Measurements from ENCODE around the gene SLC9A8.

The SLC9A8 gene

GRCh38 chr20:49845060-49845459, 32.4 kb downstream of the SLC9A8 start:
- in situ Hi-C loops (cut with HindIII; ENCODE audit: low sequenced_read_pairs) = no loop called here

- in situ Hi-C loops (cut with HindIII; ENCODE audit: low sequenced_read_pairs) = no loop called here
Measured at GRCh38 chr20:49846206-49846807, 33.7 kb downstream of the SLC9A8 start.

- in situ Hi-C loops (cut with HindIII; ENCODE audit: low sequenced_read_pairs) = no loop called here
Measured at GRCh38 chr20:49850463-49851230, 38.0 kb downstream of the SLC9A8 start.

DNA sequence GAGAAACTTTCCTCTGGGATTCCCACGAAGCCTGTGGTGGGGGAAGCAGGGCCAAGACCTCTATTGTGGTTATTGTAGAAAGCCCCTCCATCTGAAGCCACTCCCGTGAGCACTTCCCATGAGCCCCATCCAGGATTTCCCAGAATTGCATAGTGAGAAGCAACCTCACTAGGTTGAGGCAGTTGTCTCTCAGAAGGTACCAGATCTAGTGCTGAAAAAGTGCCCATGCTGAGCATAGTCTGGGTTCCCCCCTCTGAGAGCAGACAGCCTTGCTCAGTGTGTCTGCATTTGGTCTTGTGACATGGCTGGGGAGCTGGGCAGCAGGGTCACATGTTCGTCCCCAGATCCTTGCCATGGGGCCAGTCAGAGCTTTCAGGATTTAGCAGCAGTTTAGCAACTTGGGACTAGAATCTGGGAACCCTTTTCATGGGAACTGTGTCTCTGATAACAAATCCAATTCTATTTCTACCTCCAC, 38.6 kb downstream of the SLC9A8 start:
- in situ Hi-C loops (cut with HindIII; ENCODE audit: low sequenced_read_pairs) = no loop called here

GRCh38 chr20:49851991-49852390, 39.4 kb downstream of the SLC9A8 start:
- in situ Hi-C loops (cut with HindIII; ENCODE audit: low sequenced_read_pairs) = no loop called here

DNA sequence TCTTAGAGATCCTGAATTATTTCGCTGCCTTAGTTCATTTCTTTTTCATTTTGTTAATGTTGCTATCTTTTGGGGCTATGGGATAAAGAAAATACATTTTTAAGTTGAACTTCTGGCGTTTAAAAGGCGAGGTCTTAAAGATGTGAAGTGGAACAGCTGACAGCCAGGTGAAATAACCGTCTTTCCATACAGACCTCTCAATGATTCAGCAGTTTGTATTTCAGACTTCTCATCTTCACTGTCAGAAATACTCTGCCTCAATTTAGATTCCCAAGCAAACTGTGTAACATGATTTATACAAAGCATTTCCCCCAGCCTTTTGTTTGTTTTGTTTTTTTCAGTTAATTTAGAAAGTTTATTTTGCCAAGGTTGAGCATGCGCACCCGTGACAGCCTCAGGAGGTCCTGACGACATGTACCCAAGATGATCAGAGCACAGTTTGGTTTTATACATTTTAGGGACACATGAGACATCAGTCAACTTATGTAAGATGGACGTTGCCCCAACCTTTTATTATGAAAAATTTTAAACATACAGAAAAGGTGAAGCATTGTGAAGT, 40.0 kb downstream of the SLC9A8 start:
- in situ Hi-C loops (cut with HindIII; ENCODE audit: low sequenced_read_pairs) = no loop called here

- in situ Hi-C loops (cut with HindIII; ENCODE audit: low sequenced_read_pairs) = no loop called here
Measured at GRCh38 chr20:49853640-49854039, 41.0 kb downstream of the SLC9A8 start.

GRCh38 chr20:49854190-49854875, 41.7 kb downstream of the SLC9A8 start:
- in situ Hi-C loops (cut with HindIII; ENCODE audit: low sequenced_read_pairs) = no loop called here

DNA sequence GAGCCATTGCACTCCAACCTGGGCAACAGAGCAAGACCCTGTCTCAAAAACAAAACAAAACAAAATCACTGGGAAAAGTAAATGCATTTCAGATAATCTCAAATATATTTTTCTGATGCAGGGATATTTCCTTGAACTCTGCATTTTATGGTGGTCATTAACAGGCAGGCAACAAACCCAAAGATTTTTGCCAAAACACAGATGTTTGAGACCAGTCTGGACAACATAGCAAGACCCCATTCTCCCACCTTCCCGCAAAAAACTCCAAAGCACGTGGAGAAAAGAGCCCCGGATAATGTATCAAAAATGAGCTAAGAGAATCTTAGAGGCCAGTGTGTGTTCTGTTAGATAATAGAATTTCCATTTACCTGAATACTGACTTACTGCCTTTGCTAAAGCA, 44.3 kb downstream of the SLC9A8 start:
- in situ Hi-C loops (cut with HindIII; ENCODE audit: low sequenced_read_pairs) = no loop called here

GRCh38 chr20:49858076-49858585, 45.5 kb downstream of the SLC9A8 start:
- in situ Hi-C loops (cut with HindIII; ENCODE audit: low sequenced_read_pairs) = no loop called here

- in situ Hi-C loops (cut with HindIII; ENCODE audit: low sequenced_read_pairs) = no loop called here
Measured at GRCh38 chr20:49859011-49859410, 46.4 kb downstream of the SLC9A8 start.

- in situ Hi-C loops (cut with HindIII; ENCODE audit: low sequenced_read_pairs) = loop anchor here (5.0 kb wide), 1 partner anchor 52 kb away; no protein-coding TSS in a partner anchor
Measured at GRCh38 chr20:49859807-49860206, 47.2 kb downstream of the SLC9A8 start.

DNA sequence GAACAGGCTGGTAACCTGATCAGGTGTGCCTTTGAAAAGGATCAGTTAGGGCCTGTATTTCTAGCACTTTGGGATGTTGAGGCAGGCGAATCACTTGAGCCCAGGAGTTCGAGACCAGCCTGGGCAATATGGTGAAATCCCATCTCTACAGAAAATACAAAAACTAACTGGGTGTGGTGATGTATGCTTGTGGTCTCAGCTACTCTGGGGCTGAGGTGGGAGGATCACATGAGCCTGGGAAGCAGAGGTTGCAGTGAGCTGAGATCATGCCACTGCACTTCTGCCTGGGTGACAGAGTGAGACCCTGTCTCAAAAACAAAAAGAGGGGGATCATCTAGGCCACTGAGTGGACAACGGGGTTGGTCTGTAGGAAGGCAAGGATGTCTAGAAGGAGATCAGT, 48.6 kb downstream of the SLC9A8 start:
- in situ Hi-C loops (cut with HindIII; ENCODE audit: low sequenced_read_pairs) = loop anchor here (5.0 kb wide), 1 partner anchor 51 kb away; no protein-coding TSS in a partner anchor

GRCh38 chr20:49862607-49863200, 50.1 kb downstream of the SLC9A8 start:
- in situ Hi-C loops (cut with HindIII; ENCODE audit: low sequenced_read_pairs) = loop anchor here (5.0 kb wide), 1 partner anchor 50 kb away; no protein-coding TSS in a partner anchor

GRCh38 chr20:49863666-49864065, 51.0 kb downstream of the SLC9A8 start:
- in situ Hi-C loops (cut with HindIII; ENCODE audit: low sequenced_read_pairs) = loop anchor here (5.0 kb wide), 1 partner anchor 49 kb away; no protein-coding TSS in a partner anchor

GRCh38 chr20:49865559-49865958, 52.9 kb downstream of the SLC9A8 start:
- in situ Hi-C loops (cut with HindIII; ENCODE audit: low sequenced_read_pairs) = no loop called here

GRCh38 chr20:49866051-49866450, 53.4 kb downstream of the SLC9A8 start:
- in situ Hi-C loops (cut with HindIII; ENCODE audit: low sequenced_read_pairs) = no loop called here

DNA sequence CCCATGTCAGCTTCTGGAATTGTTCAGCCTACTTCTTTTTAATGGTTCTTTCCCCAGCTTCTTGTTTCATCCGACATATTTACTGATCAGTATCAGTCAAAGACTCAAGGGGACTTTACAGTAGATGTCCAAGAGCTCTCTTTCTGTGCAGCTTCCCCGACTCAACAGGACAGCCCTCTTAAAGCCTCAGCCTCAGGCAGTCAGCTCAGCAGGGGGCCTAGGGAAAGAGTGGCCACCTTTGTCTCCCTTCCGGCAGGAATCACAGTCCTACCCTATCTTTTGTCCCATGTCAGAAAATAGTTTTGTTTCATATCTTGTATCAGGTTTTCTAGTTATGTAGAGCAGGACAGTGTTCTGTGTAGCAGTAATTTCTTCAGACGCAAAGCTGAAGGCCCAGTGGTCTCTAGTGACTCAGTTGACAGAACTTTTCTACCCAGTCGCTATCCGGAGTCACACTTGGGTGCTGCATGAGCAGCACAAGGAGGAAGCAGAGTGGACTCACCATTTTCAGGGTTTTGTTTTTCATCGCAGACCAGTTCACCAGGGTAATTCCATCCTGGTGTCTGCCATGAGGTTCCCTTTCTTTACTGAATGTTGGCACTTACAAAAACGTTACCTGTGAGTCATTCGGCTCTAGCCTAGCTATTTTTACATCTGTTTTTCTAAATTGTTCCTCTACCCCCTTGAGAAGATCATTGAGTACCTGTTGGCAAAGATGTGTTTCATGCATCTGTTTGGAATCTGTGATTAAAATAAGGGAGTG, 55.0 kb downstream of the SLC9A8 start:
- in situ Hi-C loops (cut with HindIII; ENCODE audit: low sequenced_read_pairs) = no loop called here

DNA sequence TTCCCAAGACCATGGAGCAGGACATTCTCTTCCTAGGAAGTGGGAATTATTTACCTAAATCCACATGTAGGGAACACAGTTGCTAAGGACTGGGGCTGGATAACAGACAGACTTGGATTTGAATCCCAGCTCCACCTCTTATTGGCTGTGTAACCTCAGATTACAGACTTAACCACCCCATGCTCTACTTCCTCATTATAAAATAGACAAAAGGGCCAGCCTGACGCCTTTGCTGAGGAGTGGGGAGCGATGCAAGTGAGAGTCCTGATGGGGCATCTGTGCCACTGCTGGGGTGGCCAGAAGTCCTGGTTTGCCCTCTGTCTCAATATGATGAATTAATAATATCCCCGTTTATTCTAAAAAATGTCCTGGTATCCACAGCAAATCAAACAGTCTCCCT, 55.9 kb downstream of the SLC9A8 start:
- in situ Hi-C loops (cut with HindIII; ENCODE audit: low sequenced_read_pairs) = no loop called here

- in situ Hi-C loops (cut with HindIII; ENCODE audit: low sequenced_read_pairs) = no loop called here
Measured at GRCh38 chr20:49868964-49869363, 56.3 kb downstream of the SLC9A8 start.

All from endothelial cell of hepatic sinusoid (primary cell).